WTC11 (cell line): ENCODE measurements around the gene CDH13.

Experiments
- ATF1 ChIP-seq: sonication (generic); formaldehyde crosslinking; IDR thresholded peaks from 2 replicates; pipeline ENCODE4 v1.8.1; 2023; ENCODE audit warnings: mild to moderate bottlenecking, moderate library complexity, missing genetic modification reagents
- ATF3 ChIP-seq: sonication (generic); formaldehyde crosslinking; conservative IDR thresholded peaks from 2 replicates; pipeline ENCODE4 v1.8.1; 2022; ENCODE audit warnings: mild to moderate bottlenecking, missing genetic modification reagents
- CTCF ChIP-seq: fragments of 200-600 bp; IDR thresholded peaks from 2 replicates; pipeline ENCODE4 v1.8.0; 2022; ENCODE audit warnings: antibody characterized with exemption
- JUN ChIP-seq: sonication (generic); formaldehyde crosslinking; IDR thresholded peaks from 2 replicates; pipeline ENCODE4 v1.8.0; 2023; ENCODE audit warnings: mild to moderate bottlenecking, missing genetic modification reagents
- TCF7 ChIP-seq: sonication (generic); formaldehyde crosslinking; IDR thresholded peaks from 2 replicates; pipeline ENCODE4 v1.8.0; 2022; ENCODE audit warnings: mild to moderate bottlenecking, low read depth, missing genetic modification reagents, moderate library complexity
- TEAD1 ChIP-seq: sonication (generic); formaldehyde crosslinking; IDR thresholded peaks from 2 replicates; pipeline ENCODE4 v1.8.0; 2022; ENCODE audit warnings: mild to moderate bottlenecking, missing genetic modification reagents
- USF1 ChIP-seq: sonication (generic); formaldehyde crosslinking; IDR thresholded peaks from 2 replicates; pipeline ENCODE4 v1.8.0; 2022; ENCODE audit warnings: mild to moderate bottlenecking, missing genetic modification reagents
- TF ChIP-seq, protein P1 (sequence below): sonication (generic); formaldehyde crosslinking; IDR thresholded peaks from 2 replicates; pipeline ENCODE4 v1.8.1; 2022; ENCODE audit warnings: low read depth, mild to moderate bottlenecking, moderate library complexity, missing genetic modification reagents, borderline replicate concordance

GRCh38 chr16:83269541-83269940, 642.8 kb downstream of the CDH13 start:
- TF ChIP-seq, protein P1, sequence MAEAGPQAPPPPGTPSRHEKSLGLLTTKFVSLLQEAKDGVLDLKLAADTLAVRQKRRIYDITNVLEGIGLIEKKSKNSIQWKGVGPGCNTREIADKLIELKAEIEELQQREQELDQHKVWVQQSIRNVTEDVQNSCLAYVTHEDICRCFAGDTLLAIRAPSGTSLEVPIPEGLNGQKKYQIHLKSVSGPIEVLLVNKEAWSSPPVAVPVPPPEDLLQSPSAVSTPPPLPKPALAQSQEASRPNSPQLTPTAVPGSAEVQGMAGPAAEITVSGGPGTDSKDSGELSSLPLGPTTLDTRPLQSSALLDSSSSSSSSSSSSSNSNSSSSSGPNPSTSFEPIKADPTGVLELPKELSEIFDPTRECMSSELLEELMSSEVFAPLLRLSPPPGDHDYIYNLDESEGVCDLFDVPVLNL (CRISPR knock-in tag) = no peak
- TF ChIP-seq CTCF = no peak
- TF ChIP-seq TEAD1 = no peak
- no peak for TF ChIP-seq ATF1 (CRISPR knock-in tag)
- TF ChIP-seq TCF7 (CRISPR knock-in tag) = no peak
- no peak for TF ChIP-seq ATF3 (CRISPR knock-in tag)
- no peak for TF ChIP-seq JUN (CRISPR knock-in tag)
- TF ChIP-seq USF1 (CRISPR knock-in tag) = no peak
